GM12878 (cell line): ENCODE results near the gene SLCO3A1. TPM values are rescaled to one million over a fixed set of nuclear protein-coding genes. Genes with fewer than 3 reads are reported as not detected.

Experiments
- BHLHE40 ChIP-seq, 2 experiments: fragments of 450-650 bp in 1 of 2; IDR thresholded peaks; 2 replicates each; pipeline ENCODE4 v1.6.1; 2011 to 2017; ENCODE audit warnings: low read depth in 2 of 2, borderline replicate concordance in 1 of 2, improper control_type of control experiment in 1 of 2, low read length in 1 of 2, mild to moderate bottlenecking in 1 of 2
- CEBPZ ChIP-seq: fragments of 150-350 bp; IDR thresholded peaks from 2 replicates; pipeline ENCODE4 v1.6.1; 2016; ENCODE audit warnings: low read depth, low read length
- CHD2 ChIP-seq: IDR thresholded peaks from 2 replicates; pipeline ENCODE4 v1.6.1; 2011; ENCODE audit warnings: low read depth, low read length, improper control_type of control experiment, borderline replicate concordance
- DPF2 ChIP-seq: fragments of 450-650 bp; IDR thresholded peaks from 2 replicates; pipeline ENCODE4 v1.6.1; 2017; ENCODE audit warnings: mild to moderate bottlenecking
- EP300 ChIP-seq, 2 experiments: fragments of 150-350 bp in 1 of 2; IDR thresholded peaks; 2 replicates each; pipeline ENCODE4 v1.6.1; 2011 to 2012; ENCODE audit warnings: low read depth in 2 of 2, low read length in 2 of 2, borderline replicate concordance in 1 of 2, improper control_type of control experiment in 1 of 2, inconsistent platforms in 1 of 2; ENCODE audit not compliant: control insufficient read depth in 1 of 2
- GATAD2B ChIP-seq: fragments of 450-650 bp; conservative IDR thresholded peaks from 2 replicates; pipeline ENCODE4 v1.6.1; 2017; ENCODE audit warnings: low read depth, mild to moderate bottlenecking, moderate library complexity
- IKZF1 ChIP-seq: fragments of 450-650 bp; conservative IDR thresholded peaks from 2 replicates; pipeline ENCODE4 v1.6.1; 2017; ENCODE audit warnings: antibody characterized with exemption, mild to moderate bottlenecking
- MEF2A ChIP-seq: IDR thresholded peaks from 2 replicates; pipeline ENCODE4 v1.6.1; 2011; ENCODE audit warnings: low read depth, mild to moderate bottlenecking, low read length, moderate library complexity; ENCODE audit not compliant: insufficient read depth
- MYC ChIP-seq: IDR thresholded peaks from 2 replicates; pipeline ENCODE4 v1.6.1; 2011; ENCODE audit warnings: mild to moderate bottlenecking, low read length, moderate library complexity, inconsistent platforms; ENCODE audit not compliant: insufficient read depth, insufficient replicate concordance, insufficient read length, severe bottlenecking
- NFXL1 ChIP-seq: fragments of 450-650 bp; IDR thresholded peaks from 2 replicates; pipeline ENCODE4 v1.6.1; 2017; ENCODE audit warnings: antibody characterized with exemption, mild to moderate bottlenecking, borderline replicate concordance
- PML ChIP-seq: IDR thresholded peaks from 2 replicates; pipeline ENCODE4 v1.6.1; 2012; ENCODE audit warnings: low read length, inconsistent platforms
- SUZ12 ChIP-seq: fragments of 200-600 bp; sonication (generic); IDR thresholded peaks from one replicate; pipeline ENCODE4 v1.6.1; 2018; ENCODE audit warnings: antibody characterized with exemption, mild to moderate bottlenecking; ENCODE audit not compliant: unreplicated experiment
- ZBTB4 ChIP-seq: fragments of 450-650 bp; formaldehyde crosslinking; IDR thresholded peaks from 2 replicates; pipeline ENCODE4 v1.4.0; 2022; ENCODE audit warnings: mild to moderate bottlenecking, moderate library complexity
- ZNF384 ChIP-seq: IDR thresholded peaks from 2 replicates; pipeline ENCODE4 v1.6.1; 2012; ENCODE audit warnings: low read depth, mild to moderate bottlenecking, low read length, improper control_type of control experiment, borderline replicate concordance
- polyA plus RNA-seq, 11 experiments: library from polyadenylated mRNA; depleted of rRNA in 4 of 11; unstranded in 6 of 11; stranded (reverse) in 5 of 11; fragments of >200 nt; fragmentation: Nextera tagmentation in 4 of 11; fragmentation: Illumina TruSeq in 1 of 11; extraction: Ambion mirVana in 4 of 11; extraction: Trizol in 1 of 11; gene quantifications; 1 replicate in 1 of 11; 2 replicates in 10 of 11; pipeline versions ENCODE4 v1.2.1 to v1.2.3, GENCODE V29; 2011 to 2016; ENCODE audit warnings: inconsistent platforms in 2 of 11, missing spikeins in 2 of 11, low read depth in 1 of 11
- total RNA-seq, 4 experiments: library from RNA; depleted of rRNA in 3 of 4; stranded (reverse); fragments of >200 nt in 3 of 4; fragmentation: Illumina TruSeq in 1 of 4; extraction: Trizol in 1 of 4; gene quantifications; 2 replicates each; pipeline versions ENCODE4 v1.2.1 to v1.2.3, GENCODE V29; 2013 to 2021
- TF ChIP-seq, protein P1 (sequence below): fragments of 450-650 bp; IDR thresholded peaks from 2 replicates; pipeline ENCODE4 v1.6.1; 2016; ENCODE audit warnings: mild to moderate bottlenecking, moderate library complexity, borderline replicate concordance

The SLCO3A1 gene
- total and polyA plus RNA-seq, 10 of the 15 experiments (the other 5 are each of a cell fraction or from before 2014, with no cell fraction given) = 0.05 to 5.9 (median 0.31) TPM

DNA sequence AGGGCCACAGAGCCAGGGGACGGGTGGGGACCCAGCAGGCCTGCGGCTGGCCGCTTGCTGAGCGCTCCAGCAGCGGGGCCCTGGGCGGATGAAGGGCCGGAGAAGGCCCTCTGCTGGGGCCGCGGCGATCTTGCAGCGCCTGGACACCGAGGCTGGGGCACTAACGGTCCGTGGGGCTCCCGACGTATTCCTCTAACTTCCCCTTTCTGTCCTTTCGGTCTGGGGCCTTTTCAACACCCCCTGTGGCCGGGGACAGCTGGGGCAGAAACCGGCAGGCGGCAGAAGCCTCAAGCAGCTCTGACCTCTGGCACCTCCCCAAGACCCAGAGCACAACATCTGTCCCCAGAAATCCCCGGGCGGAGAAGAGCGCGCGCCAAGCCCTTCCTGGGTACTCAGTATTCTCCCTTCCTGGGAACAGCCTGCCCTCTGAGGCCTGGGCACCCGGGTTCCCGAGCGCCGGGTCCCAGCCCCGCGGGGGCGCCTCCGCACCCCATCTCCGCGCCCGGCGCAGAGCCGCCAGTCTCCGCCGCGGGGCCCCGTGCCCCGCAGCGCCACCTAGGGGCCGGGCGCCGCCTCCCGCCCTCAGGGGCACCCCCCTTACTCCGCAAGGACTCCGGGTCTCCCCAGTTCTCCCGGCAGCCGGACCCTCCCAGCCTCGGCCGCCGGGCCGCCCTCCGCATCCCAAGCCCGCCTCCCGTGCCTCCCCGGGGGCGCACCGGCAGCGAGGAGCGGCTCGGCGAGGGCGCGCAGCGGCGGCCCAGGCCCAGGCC is 582 bp upstream of the SLCO3A1 start (continued):
- TF ChIP-seq ZBTB4 (no peak), EP300 (IDR thresholded peaks at IDR 0.05; ENCODE audit: borderline replicate concordance in 1 of 2, control insufficient read depth in 1 of 2, low read depth in 2 of 2, low read length in 2 of 2) (0 out of 4 replicates have a peak, but pooled peaks of 1 of the 2 experiments have one; percentile 6), NFXL1 (no peak), ZNF384 (no peak), PML (no peak), CEBPZ (no peak), IKZF1 (peak; percentile 59), BHLHE40 (IDR thresholded peaks at IDR 0.05; ENCODE audit: borderline replicate concordance in 1 of 2, low read depth in 2 of 2, low read length in 1 of 2) (peak in 1 of 2 experiments; percentile 42; a peak in 2 of 4 replicates), MYC (no peak), CHD2 (no peak), GATAD2B (peak; percentile 68), SUZ12 (peak; percentile 37), DPF2 (peak; percentile 47; the same call in 1 of the 2 replicates), MEF2A (no peak)
- TF ChIP-seq, protein P1, sequence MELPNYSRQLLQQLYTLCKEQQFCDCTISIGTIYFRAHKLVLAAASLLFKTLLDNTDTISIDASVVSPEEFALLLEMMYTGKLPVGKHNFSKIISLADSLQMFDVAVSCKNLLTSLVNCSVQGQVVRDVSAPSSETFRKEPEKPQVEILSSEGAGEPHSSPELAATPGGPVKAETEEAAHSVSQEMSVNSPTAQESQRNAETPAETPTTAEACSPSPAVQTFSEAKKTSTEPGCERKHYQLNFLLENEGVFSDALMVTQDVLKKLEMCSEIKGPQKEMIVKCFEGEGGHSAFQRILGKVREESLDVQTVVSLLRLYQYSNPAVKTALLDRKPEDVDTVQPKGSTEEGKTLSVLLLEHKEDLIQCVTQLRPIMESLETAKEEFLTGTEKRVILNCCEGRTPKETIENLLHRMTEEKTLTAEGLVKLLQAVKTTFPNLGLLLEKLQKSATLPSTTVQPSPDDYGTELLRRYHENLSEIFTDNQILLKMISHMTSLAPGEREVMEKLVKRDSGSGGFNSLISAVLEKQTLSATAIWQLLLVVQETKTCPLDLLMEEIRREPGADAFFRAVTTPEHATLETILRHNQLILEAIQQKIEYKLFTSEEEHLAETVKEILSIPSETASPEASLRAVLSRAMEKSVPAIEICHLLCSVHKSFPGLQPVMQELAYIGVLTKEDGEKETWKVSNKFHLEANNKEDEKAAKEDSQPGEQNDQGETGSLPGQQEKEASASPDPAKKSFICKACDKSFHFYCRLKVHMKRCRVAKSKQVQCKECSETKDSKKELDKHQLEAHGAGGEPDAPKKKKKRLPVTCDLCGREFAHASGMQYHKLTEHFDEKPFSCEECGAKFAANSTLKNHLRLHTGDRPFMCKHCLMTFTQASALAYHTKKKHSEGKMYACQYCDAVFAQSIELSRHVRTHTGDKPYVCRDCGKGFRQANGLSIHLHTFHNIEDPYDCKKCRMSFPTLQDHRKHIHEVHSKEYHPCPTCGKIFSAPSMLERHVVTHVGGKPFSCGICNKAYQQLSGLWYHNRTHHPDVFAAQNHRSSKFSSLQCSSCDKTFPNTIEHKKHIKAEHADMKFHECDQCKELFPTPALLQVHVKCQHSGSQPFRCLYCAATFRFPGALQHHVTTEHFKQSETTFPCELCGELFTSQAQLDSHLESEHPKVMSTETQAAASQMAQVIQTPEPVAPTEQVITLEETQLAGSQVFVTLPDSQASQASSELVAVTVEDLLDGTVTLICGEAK = no peak
